SU-DHL-6 (cell line): Measurements from ENCODE around the gene TMCO4.

Experiments used
- EZH2phosphoT487 ChIP-seq: fragments of 200-600 bp; sonication (generic), shearing (Covaris generic); conservative IDR thresholded peaks from 2 replicates; pipeline ENCODE4 v1.6.1; 2018; ENCODE audit warnings: mild to moderate bottlenecking, antibody characterized with exemption, low read length, moderate library complexity, mixed read lengths
- TF ChIP-seq, protein P1 (sequence below): fragments of 200-600 bp; sonication (generic); IDR thresholded peaks from one replicate; pipeline ENCODE4 v1.5.1; 2017; ENCODE audit warnings: antibody characterized with exemption, mild to moderate bottlenecking, low read length, moderate library complexity; ENCODE audit not compliant: insufficient read depth, poor library complexity, severe bottlenecking

DNA sequence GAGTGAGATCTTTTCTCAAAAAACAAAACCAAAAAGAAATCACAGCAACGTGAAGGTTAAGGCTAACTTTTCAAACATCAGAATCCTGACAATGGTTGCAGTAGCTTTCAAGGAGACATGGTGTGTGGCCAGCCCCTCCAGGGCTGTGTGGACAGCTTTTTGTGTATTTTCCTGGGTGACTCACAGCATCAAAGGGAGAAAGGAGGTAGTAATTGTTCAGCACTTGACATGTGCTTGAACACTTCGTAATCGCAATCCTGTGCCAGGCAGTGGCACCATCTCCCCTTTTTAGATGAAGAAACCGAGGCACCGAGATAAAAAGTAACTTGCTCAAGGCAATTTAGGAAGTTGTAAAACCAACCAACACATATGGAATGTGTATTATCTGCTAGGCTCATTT, 145.3 kb downstream of the TMCO4 start:
- TF ChIP-seq, protein P1, sequence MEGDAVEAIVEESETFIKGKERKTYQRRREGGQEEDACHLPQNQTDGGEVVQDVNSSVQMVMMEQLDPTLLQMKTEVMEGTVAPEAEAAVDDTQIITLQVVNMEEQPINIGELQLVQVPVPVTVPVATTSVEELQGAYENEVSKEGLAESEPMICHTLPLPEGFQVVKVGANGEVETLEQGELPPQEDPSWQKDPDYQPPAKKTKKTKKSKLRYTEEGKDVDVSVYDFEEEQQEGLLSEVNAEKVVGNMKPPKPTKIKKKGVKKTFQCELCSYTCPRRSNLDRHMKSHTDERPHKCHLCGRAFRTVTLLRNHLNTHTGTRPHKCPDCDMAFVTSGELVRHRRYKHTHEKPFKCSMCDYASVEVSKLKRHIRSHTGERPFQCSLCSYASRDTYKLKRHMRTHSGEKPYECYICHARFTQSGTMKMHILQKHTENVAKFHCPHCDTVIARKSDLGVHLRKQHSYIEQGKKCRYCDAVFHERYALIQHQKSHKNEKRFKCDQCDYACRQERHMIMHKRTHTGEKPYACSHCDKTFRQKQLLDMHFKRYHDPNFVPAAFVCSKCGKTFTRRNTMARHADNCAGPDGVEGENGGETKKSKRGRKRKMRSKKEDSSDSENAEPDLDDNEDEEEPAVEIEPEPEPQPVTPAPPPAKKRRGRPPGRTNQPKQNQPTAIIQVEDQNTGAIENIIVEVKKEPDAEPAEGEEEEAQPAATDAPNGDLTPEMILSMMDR, result no peak
- no peak for TF ChIP-seq EZH2phosphoT487
